ENCODE data around the gene MRPS34.

Gene MRPS34

DNA sequence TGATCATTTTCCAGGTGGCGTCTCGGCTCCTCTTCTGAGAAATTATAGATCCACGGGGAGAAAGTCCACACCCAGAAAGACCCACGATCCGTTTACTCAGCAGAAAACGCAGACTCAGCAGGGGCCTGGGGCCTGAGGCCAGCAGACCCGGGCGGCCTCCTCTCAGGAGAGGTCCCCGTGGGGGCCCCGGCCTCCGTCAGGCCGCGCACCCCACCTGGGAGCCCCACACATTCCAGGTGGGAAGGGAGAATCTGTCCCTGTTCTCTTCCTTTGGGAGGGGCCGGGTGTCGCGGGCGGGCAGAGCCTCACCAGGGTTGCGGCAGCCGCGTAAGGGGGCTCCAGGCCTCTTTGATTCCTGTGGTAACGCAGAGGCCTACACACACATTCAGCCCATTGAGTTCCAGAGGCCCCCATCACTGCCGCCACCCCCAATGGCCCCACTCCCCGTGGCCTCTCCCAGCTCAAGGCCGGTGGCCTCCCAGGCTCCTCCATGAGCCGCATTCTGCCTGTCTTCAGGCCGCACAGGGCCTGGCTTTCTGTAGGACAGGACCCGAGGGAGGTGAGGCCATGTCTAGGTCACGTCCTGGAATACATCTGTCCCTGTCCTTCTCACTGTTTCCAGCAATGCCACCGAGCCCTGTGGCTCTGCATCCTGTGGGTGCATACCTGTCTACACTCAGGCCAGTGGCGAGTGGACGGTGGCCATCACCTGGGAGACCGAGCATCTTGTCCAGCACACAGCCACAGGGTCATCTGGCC lies 22.2 kb upstream of the MRPS34 start:
- DNase-seq (ENCODE audit: low read depth): no peak
- H3K4me3 ChIP-seq (replicated peaks; ENCODE audit: low read depth, low read length): no peak overlapping the region
- TF ChIP-seq, protein P1, sequence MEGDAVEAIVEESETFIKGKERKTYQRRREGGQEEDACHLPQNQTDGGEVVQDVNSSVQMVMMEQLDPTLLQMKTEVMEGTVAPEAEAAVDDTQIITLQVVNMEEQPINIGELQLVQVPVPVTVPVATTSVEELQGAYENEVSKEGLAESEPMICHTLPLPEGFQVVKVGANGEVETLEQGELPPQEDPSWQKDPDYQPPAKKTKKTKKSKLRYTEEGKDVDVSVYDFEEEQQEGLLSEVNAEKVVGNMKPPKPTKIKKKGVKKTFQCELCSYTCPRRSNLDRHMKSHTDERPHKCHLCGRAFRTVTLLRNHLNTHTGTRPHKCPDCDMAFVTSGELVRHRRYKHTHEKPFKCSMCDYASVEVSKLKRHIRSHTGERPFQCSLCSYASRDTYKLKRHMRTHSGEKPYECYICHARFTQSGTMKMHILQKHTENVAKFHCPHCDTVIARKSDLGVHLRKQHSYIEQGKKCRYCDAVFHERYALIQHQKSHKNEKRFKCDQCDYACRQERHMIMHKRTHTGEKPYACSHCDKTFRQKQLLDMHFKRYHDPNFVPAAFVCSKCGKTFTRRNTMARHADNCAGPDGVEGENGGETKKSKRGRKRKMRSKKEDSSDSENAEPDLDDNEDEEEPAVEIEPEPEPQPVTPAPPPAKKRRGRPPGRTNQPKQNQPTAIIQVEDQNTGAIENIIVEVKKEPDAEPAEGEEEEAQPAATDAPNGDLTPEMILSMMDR (IDR thresholded peaks at IDR 0.05; ENCODE audit: low read length, missing control alignments): no peak

DNA sequence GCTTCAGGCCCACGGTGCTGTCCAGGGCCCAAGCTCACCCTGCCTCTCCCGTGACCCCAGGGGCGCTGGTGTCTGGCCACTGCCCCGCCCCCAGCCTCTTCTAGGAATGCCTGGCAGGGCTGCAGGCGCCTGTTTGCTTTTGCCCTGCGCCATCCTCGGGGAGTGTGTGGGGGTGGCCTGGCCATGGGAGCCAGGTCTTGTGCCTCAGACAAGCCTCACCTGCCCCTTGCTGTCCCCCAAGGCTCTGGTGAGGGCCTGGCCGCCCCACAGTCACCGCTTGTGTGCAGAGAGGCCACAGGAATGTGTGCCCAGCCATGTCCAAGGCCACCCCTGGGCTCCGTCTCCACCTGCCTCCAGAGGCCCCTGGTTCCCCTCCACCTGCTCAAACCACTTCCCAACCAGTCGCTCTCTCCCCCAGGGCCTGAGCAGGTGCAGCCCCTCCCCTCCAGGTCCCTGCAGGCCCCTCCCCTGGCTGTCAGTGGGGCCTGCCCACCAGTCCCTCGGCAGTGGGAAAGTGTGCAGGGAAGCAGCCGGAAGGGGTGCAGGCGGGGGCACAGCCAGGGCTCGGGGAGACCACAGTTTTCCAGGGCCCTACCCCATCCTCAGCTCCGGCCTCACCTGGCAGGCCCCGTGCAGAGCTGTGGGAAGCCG lies 21.4 kb upstream of the MRPS34 start:
- TF ChIP-seq, protein P1 (IDR thresholded peaks at IDR 0.05; ENCODE audit: low read length, missing control alignments): no peak
- no peak overlapping the region for H3K4me3 ChIP-seq (replicated peaks; ENCODE audit: low read depth, low read length)

DNA sequence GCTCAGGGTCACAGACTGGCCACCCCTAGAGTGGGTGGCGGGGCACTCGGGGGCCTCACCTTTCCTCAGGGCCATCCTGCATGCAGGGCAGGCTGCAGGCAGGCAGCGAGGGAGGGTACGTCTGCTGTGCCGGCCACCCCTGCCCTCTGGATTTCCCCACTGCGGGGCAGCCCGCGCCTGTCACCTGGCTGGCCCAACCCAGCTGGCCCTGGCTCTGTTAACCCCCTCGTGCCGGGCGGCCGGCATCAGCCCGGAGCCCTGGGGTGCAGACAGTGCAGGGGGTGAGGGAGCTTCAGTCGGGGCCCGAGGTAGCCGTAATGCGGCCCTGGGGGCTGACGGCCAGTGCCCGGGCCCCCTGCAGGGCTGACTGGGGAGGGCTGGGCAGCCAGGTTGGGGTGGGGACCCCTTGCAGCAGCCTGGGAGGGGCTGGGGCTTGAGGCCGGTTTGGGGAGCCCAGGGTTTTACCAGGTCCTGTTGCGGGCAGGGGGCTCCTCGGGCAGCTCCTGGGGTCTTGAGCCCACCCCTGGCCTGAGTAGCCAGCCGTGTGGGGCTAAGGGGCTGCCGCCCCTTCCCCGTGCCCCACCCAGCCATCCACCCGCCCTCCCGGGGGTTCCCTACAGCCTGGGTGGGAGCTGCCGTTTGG lies 20.8 kb upstream of the MRPS34 start, which contains the start of gene IGFALS:
IGFALS (minus strand) TSS at position 128 of the 643 bp plus-strand sequence; CDS start at position 75, 53 bp downstream.
- TF ChIP-seq, protein P1 (IDR thresholded peaks at IDR 0.05; ENCODE audit: low read length, missing control alignments): no peak
- DNase-seq (ENCODE audit: low read depth): no peak
- H3K4me3 ChIP-seq (replicated peaks; ENCODE audit: low read depth, low read length): no peak within 1 kb of the TSS

More for the DNA sequence above, 21.4 kb upstream of the MRPS34 start:
- no peak for DNase-seq (ENCODE audit: low read depth)

DNA sequence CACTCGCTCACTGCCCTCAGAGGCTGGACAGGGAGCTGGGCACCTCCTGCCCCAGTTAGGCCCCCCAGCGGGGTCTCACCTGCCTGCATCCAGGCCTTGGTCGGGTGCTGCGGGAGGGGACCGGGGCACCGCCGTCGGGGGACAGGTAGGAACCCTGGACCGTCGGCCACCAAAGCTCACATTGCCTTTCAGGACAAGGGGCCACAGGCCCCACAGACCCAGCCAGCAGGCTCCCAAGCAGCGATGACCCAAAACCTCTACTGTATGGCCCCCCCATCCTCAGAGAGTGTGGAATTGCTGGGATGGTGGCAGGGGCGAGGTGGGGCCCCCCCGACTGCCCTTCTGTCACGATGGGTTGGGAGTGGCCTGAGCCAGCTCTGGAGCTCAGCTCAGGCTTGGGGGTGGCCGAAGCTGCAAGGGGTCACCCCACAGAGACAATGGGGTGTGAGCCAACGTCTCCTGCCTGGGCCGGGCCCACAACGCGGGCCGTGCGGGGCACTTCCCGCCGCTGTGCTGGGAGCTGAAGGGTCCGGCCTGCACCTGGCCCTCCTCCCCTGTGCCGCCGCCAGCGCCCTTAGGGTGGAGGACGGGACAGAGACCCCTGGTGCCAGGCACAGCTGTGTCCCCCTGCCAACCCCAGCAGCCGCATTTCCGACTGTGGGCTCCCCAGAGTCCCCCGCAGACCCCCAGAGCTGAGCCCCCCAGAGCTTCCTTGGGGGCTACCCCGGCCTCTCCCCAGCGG lies 20.1 kb upstream of the MRPS34 start:
- DNase-seq (ENCODE audit: low read depth): no peak
- no peak overlapping the region for H3K4me3 ChIP-seq (replicated peaks; ENCODE audit: low read depth, low read length)

DNA sequence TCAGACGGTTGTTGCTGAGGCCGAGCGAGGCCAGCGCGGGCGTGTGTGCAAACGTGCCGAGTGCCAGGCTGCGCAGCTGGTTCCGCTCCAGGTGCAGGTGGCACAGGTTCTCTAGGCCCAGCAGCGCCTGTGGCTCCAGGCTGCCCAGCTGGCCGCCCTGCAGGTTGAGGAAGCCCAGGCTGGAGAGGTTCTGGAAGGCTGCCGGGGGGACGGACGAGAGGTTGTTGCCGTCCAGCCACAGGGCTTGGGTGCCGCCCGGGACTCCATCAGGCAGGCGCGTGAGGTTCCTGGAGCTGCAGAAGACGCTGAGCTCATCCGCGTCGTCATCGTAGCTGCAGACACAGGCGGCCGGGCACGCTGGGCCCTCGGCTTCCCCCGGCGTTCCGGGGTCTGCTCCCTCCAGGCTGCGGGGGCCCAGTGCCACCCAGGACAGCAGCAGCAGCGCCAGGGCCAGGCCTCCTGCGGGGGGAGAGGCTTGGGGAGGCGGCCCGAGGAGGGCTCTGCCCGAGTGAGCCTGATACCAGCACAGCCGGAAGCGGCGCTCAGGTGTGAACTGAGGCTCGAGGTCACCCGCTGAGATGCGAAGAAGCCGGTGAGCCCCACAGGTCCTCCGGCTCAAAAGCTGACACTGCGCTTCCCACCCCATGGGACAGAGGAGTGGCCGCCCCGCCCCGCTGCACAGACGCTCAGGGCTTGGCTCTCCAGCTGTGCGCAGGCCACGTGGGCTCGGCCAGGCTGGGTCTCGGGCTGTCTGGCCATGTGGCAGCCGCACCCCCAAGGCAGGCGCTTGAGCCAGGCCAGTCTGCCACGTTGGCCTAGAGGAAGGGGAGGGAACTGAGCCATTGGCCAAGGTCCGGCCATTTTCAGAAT lies 19.2 kb upstream of the MRPS34 start:
- DNase-seq (ENCODE audit: low read depth): no peak
- H3K4me3 ChIP-seq (replicated peaks; ENCODE audit: low read depth, low read length): no peak overlapping the region
- TF ChIP-seq, protein P1 (IDR thresholded peaks at IDR 0.05; ENCODE audit: low read length, missing control alignments): no peak

More for the DNA sequence above, 20.1 kb upstream of the MRPS34 start:
- TF ChIP-seq, protein P1 (IDR thresholded peaks at IDR 0.05; ENCODE audit: low read length, missing control alignments): no peak
